OCI-LY3 (cell line): ENCODE data around the gene EPHB6.

Source experiments
- CTCF ChIP-seq: fragments of 200-600, 300-600 bp; sonication (generic); IDR thresholded peaks from 2 replicates; pipeline ENCODE4 v1.5.1; 2014; ENCODE audit warnings: antibody characterized with exemption, low read length, low read depth
- EZH2phosphoT487 ChIP-seq: fragments of 200-600 bp; shearing (Covaris generic); IDR thresholded peaks from 2 replicates; pipeline ENCODE4 v1.6.1; 2018; ENCODE audit warnings: antibody characterized with exemption, mixed run types, low read depth

DNA sequence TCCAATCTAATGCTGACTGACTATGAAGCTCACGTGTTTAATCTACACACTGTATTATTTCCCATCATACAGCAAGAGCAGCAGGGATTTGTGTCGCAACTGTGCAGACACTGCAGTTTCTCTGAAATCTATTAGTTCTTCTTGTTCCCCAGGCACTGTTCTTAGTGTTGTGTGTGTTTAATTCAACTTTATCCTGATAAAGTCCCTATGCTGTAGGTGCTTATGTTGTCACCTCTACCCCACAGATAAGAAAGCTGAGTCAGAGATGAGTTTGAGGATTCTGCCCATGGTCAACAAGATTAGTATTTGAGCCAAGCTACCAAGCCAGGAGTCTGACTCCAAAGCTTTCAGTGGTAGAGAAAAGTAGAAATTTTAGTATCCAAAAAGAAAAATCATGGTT is 22.5 kb upstream of the EPHB6 start:
- TF ChIP-seq CTCF: no peak
- no peak for TF ChIP-seq EZH2phosphoT487
